GM12878 (cell line): ENCODE data around the gene HDAC5. TPM values are rescaled to one million over a fixed set of nuclear protein-coding genes. Genes with fewer than 3 reads are reported as not detected.

Experiments used
- CHD4 ChIP-seq: fragments of 200-600 bp; sonication (generic); IDR thresholded peaks from 2 replicates; pipeline ENCODE4 v1.6.1; 2016; ENCODE audit warnings: mild to moderate bottlenecking
- EED ChIP-seq: sonication (generic); IDR thresholded peaks from 2 replicates; pipeline ENCODE4 v1.6.1; 2016; ENCODE audit warnings: antibody characterized with exemption, low read depth
- MLLT1 ChIP-seq: fragments of 450-650 bp; IDR thresholded peaks from 2 replicates; pipeline ENCODE4 v1.6.1; 2016; ENCODE audit warnings: mild to moderate bottlenecking
- polyA plus RNA-seq, 11 experiments: library from polyadenylated mRNA; depleted of rRNA in 4 of 11; unstranded in 6 of 11; stranded (reverse) in 5 of 11; fragments of >200 nt; fragmentation: Nextera tagmentation in 4 of 11; fragmentation: Illumina TruSeq in 1 of 11; extraction: Ambion mirVana in 4 of 11; extraction: Trizol in 1 of 11; gene quantifications; 1 replicate in 1 of 11; 2 replicates in 10 of 11; pipeline versions ENCODE4 v1.2.1 to v1.2.3, GENCODE V29; 2011 to 2016; ENCODE audit warnings: inconsistent platforms in 2 of 11, missing spikeins in 2 of 11, low read depth in 1 of 11
- total RNA-seq, 4 experiments: library from RNA; depleted of rRNA in 3 of 4; stranded (reverse); fragments of >200 nt in 3 of 4; fragmentation: Illumina TruSeq in 1 of 4; extraction: Trizol in 1 of 4; gene quantifications; 2 replicates each; pipeline versions ENCODE4 v1.2.1 to v1.2.3, GENCODE V29; 2013 to 2021
- TF ChIP-seq, protein P1 (sequence below): fragments of 450-650 bp; conservative IDR thresholded peaks from 2 replicates; pipeline ENCODE4 v1.6.1; 2017; ENCODE audit warnings: mild to moderate bottlenecking, moderate library complexity
- TF ChIP-seq, protein P2 (sequence below): IDR thresholded peaks from 2 replicates; pipeline ENCODE4 v1.6.1; 2012; ENCODE audit warnings: mild to moderate bottlenecking, low read depth, low read length

HDAC5 gene
- total and polyA plus RNA-seq, 10 of the 15 experiments (the other 5 are each of a cell fraction or from before 2014, with no cell fraction given): 1.1 to 58.0 (median 27.3) TPM

- TF ChIP-seq, protein P1, sequence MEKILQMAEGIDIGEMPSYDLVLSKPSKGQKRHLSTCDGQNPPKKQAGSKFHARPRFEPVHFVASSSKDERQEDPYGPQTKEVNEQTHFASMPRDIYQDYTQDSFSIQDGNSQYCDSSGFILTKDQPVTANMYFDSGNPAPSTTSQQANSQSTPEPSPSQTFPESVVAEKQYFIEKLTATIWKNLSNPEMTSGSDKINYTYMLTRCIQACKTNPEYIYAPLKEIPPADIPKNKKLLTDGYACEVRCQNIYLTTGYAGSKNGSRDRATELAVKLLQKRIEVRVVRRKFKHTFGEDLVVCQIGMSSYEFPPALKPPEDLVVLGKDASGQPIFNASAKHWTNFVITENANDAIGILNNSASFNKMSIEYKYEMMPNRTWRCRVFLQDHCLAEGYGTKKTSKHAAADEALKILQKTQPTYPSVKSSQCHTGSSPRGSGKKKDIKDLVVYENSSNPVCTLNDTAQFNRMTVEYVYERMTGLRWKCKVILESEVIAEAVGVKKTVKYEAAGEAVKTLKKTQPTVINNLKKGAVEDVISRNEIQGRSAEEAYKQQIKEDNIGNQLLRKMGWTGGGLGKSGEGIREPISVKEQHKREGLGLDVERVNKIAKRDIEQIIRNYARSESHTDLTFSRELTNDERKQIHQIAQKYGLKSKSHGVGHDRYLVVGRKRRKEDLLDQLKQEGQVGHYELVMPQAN: no peak
- no peak for TF ChIP-seq EED
- TF ChIP-seq CHD4: no peak
- TF ChIP-seq MLLT1: no peak
- TF ChIP-seq, protein P2, sequence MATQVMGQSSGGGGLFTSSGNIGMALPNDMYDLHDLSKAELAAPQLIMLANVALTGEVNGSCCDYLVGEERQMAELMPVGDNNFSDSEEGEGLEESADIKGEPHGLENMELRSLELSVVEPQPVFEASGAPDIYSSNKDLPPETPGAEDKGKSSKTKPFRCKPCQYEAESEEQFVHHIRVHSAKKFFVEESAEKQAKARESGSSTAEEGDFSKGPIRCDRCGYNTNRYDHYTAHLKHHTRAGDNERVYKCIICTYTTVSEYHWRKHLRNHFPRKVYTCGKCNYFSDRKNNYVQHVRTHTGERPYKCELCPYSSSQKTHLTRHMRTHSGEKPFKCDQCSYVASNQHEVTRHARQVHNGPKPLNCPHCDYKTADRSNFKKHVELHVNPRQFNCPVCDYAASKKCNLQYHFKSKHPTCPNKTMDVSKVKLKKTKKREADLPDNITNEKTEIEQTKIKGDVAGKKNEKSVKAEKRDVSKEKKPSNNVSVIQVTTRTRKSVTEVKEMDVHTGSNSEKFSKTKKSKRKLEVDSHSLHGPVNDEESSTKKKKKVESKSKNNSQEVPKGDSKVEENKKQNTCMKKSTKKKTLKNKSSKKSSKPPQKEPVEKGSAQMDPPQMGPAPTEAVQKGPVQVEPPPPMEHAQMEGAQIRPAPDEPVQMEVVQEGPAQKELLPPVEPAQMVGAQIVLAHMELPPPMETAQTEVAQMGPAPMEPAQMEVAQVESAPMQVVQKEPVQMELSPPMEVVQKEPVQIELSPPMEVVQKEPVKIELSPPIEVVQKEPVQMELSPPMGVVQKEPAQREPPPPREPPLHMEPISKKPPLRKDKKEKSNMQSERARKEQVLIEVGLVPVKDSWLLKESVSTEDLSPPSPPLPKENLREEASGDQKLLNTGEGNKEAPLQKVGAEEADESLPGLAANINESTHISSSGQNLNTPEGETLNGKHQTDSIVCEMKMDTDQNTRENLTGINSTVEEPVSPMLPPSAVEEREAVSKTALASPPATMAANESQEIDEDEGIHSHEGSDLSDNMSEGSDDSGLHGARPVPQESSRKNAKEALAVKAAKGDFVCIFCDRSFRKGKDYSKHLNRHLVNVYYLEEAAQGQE: no peak
These were observed 49.1 kb downstream of the HDAC5 start (continued) for GRCh38 chr17:44074231-44074910.
